GM21619 (cell line): ENCODE results near the gene TULP3.
A peak's percentile ranks its signal among the peaks of the same experiment; 100 is the strongest.

ENCODE experiments used
- ATAC-seq: cut with Tn5 transposase; IDR thresholded peaks from one replicate; pipeline ENCODE4 v1.9.1; 2021; ENCODE audit not compliant: unreplicated experiment

TULP3 gene

GRCh38 chr12:2877047-2877952 is 13.4 kb upstream of the TULP3 start, which contains the start of the genes FOXM1 and RHNO1:
Gene FOXM1 (minus strand): TSS chr12:2877174. CDS start chr12:2874478, 2,696 bp downstream.
Gene RHNO1 (plus strand): TSS chr12:2877223. CDS start chr12:2885367, 8,144 bp downstream.
- peak; percentile 66 for ATAC-seq

- no peak for ATAC-seq
Observed at GRCh38 chr12:2877953-2878732, 12.5 kb upstream of the TULP3 start.

GRCh38 chr12:2879853-2880252 is 10.8 kb upstream of the TULP3 start:
- ATAC-seq, result no peak

GRCh38 chr12:2884810-2885209 is 5.9 kb upstream of the TULP3 start:
- no peak for ATAC-seq

DNA sequence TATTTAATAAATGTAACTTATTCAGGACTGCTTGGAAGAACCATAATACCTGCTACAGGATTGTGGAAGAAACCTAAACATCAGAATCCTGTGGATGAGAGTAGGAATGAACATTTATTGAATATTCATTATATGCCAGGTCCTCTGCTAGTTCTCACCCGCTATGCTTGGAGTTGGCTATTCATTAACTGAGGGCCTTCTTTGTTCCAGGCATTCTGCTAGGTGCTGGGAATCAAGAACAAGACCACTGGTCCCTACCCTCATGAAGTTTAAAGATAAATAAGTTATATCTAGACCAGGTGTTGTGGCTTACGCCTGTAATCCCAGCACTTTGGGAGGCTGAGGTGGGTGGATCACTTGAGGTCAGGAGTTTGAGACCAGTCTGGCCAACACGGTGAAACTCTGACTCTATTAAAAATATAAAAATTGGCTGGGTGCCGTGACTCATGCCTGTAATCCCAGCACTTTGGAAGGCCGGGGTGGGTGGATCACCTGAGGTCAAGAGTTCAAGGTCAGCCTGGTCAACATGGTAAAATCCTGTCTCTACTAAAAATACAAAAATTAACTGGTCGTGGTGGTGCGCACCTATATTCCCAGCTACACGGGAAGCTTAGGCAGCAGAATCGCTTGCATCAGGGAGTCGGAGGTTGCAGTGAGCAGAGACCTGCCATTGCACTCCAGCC is 3.8 kb upstream of the TULP3 start:
- no peak for ATAC-seq

GRCh38 chr12:2890001-2890387 is 697 bp upstream of the TULP3 start:
- ATAC-seq, result no peak

- ATAC-seq, result peak; percentile 2
Observed at GRCh38 chr12:2891240-2892053, 756 bp downstream of the TULP3 start.

DNA sequence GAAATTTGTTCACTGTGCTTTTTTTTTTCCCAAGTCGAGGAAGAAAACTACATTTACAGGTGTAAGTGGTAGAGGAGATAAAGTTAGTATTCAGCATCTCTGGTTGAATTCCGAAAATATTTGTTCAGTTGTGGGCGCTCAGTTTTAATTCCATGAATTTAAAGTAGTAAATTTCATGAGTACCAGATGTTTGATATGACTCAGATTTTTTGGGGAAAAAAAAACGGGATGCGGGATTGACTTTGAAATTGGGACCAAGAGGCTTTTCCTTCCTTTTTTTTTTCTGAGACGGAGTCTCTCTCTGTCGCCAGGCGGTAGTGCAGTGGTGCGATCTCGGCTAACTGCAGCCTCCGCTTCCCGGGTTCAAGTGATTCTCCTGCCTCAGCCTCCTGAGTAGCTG is 1.6 kb downstream of the TULP3 start:
- ATAC-seq, result no peak

DNA sequence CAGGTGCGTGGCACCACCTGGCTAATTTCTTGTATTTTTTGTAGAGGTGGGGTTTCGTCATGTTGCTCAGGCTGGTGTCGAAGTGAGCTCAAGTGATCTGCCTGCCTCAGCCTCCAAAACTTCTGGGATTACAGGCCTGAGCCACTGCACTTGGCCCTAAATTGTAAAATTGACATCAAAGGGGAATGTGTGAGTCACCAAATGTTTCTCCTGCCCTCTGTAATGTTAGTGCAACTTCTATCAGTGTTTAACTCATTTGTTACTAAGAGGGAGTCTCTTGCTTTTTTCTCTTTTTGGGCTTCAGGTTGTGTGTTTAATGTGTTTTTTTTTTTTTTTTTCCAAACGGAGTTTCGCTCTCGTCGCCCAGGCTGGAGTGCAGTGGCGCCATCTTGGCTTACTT is 2.3 kb downstream of the TULP3 start:
- ATAC-seq, result no peak

DNA sequence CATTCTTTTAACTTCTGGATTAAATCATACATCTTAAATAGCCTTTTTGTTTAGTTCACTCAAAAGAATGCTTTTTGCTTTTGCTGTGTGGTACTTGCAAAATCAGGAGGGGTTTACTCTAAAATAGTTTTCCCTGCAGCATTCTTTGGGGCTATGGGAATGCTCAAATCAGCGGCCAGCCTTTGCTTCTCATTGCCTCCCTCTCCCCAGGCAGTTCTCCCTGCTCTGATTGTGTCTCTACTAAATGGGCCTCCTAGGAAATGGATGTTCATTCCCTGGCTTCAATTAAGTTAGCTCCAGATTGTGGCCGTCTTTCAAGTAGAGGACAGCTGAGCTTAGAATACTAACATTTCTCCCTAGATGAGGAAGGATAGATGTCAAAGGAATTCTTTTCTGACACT is 4.4 kb downstream of the TULP3 start:
- ATAC-seq, result no peak

GRCh38 chr12:2895511-2895910 is 4.8 kb downstream of the TULP3 start:
- ATAC-seq, result no peak

GRCh38 chr12:2897418-2897817 is 6.7 kb downstream of the TULP3 start:
- no peak for ATAC-seq

GRCh38 chr12:2900642-2901041 is 10.0 kb downstream of the TULP3 start:
- no peak for ATAC-seq

DNA sequence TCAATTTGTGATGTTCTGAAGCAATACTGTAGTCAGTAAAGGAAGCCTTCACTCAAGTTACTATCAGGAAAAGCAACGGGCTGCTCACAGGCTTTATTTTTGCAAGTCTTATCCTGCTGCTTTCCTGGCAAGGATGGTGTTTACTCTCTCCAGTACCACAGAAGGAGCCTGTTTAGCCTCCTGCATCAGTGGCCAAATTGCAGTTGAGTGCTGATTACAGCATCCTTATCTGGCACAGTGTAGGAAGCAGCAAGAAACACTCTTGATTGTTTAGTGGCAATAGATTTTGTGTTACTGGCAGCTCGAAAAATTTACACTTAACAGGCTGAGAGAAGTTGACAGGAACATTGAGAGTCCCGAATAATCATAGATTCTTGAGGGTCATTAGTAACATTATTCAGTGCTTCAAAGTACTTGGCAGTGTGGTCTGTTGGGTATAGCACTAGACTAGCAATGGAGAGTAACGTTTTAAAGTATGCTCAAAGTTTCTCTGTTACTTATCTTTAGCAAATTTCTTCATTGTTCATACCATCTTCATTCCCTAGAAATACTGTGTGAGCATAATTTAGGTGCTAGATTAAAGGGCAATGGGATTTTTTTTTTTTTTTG is 11.7 kb downstream of the TULP3 start:
- ATAC-seq, result no peak

GRCh38 chr12:2904260-2904659 is 13.6 kb downstream of the TULP3 start:
- ATAC-seq, result no peak

DNA sequence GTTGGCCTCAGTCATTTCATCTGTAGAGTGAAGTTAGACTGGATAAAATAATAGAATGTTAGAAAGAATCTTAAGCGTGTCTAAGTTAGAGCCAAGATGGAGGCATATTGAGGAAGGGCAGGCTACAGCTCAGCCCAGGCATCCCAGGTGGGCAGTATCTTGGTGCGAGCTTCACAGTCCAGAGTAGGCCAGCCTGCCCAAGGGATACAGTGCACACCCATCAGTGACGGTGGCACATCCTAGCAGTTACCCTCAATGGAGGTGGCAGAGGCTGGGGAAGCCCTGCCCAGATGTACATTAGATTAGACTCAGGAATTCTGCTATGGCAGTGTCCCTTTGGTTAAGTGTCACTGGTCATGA is 21.5 kb downstream of the TULP3 start:
- no peak for ATAC-seq

DNA sequence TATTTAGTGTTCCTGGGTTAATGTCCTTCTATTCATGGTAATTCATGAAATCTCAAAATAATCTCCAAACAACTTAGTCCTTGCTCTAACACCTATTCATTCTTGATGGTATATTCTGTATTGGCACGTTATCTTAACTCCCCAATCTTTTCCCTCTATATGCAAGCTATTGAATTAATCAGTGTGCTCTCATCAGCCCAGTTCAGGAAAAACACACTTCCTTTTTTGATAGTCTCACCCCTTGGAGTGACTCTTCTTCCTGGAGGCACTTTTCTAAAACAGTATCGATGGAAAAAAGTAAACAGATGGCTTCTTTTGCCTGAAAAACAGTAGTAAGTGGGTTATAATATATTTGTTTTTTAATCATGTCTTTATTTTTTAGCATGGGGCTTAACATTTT is 28.6 kb downstream of the TULP3 start:
- ATAC-seq, result no peak

DNA sequence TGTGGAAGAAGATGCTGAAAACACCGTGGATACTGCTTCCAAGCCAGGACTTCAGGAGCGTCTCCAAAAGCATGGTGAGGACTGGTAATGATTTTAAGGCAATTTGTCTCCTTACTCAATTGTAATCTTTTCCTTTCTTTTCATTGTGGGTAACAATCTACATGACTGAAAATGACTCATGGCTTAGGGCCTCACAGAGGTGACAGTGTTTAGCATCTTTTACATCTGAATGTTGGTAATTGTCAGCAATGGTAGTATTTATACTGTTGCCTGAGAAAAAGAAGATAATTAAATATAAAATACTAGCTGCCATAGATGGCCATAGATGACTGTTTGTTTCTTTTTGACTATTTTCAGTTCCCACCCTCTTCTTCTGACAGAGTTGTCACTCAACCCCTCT is 31.6 kb downstream of the TULP3 start:
- ATAC-seq, result no peak

GRCh38 chr12:2923057-2923456 is 32.4 kb downstream of the TULP3 start:
- no peak for ATAC-seq

DNA sequence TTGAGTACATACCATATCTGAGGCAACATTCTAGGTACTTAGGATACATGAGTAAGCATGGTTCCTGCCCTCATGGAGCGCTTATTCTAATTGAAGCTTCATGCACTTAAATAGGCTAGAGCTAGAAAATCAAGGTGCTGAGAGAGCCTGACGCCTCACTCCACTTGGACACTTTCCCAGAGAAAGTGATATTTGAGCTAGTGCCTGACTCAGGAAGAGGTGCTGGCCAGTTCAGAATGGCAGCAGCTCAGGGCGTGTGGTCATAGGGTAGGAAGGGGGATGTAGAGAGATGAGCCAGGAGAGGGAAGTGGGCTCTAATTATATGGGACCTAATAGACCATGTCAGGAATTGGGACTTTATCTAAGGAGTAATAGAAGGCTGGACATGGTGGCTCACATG is 33.3 kb downstream of the TULP3 start:
- ATAC-seq, result no peak
